Measurements from ENCODE around the gene PDE6A. TPM values are rescaled to one million over a fixed set of nuclear protein-coding genes. Genes with fewer than 3 reads are reported as not detected.

PDE6A gene
- total and polyA plus RNA-seq, 2 of the 8 experiments (the other 6 are each of a cell fraction or from before 2014, with no cell fraction given): not detected

GRCh38 chr5:149948993-149949392 lies 4.4 kb upstream of the PDE6A start (continued):
- no peak for TF ChIP-seq CTCF (IDR thresholded peaks at IDR 0.05; ENCODE audit: control extremely low read depth in 1 of 3, insufficient read depth in 1 of 3, low read depth in 1 of 3, low read length in 3 of 3)
